ENCODE results near the gene IQGAP3.
"Not testable (repeated sequence)": the region's sequence is repeated elsewhere in the genome, so short reads cannot be mapped to it uniquely, and the experiment has no call there.

The IQGAP3 gene

GRCh38 chr1:156592910-156593660, 20.7 kb upstream of the IQGAP3 start:
- 95 to 98% methylated on average over 7 of the region's 8 CpGs for WGBS, 2 experiments (ENCODE audit: insufficient coverage in 2 of 2)
- Histone ChIP-seq H3K9me3 (ENCODE audit: control insufficient read depth, low read length) (no peaks in the 10 kb centered on the region), H3K4me3 (ENCODE audit: extremely low read depth, insufficient read depth, low read length, poor library complexity, severe bottlenecking) (no peak overlapping the region), H3K36me3 (ENCODE audit: control insufficient read depth, insufficient read depth, low read length) (peaks cover 52% of the 10 kb centered on the region), H3K4me1 (ENCODE audit: control insufficient read depth, insufficient read depth, low read length, poor library complexity, severe bottlenecking) (no peaks in the 10 kb centered on the region), H3K27ac (ENCODE audit: low read depth, low read length, severe bottlenecking) (peak overlapping the region; percentile 7)

- Histone ChIP-seq H3K9me3 (ENCODE audit: control insufficient read depth, low read length) (no peaks in the 10 kb centered on the region), H3K4me1 (ENCODE audit: control insufficient read depth, insufficient read depth, low read length, poor library complexity, severe bottlenecking) (no peaks in the 10 kb centered on the region), H3K27ac (ENCODE audit: low read depth, low read length, severe bottlenecking) (peak overlapping the region; percentile 36), H3K4me3 (ENCODE audit: extremely low read depth, insufficient read depth, low read length, poor library complexity, severe bottlenecking) (peak overlapping the region; percentile 69), H3K36me3 (ENCODE audit: control insufficient read depth, insufficient read depth, low read length) (peaks cover 44% of the 10 kb centered on the region)
- 66 to 70% methylated on average over 9 to 12 of the region's 16 CpGs for WGBS, 2 experiments (ENCODE audit: insufficient coverage in 2 of 2)
Measured at GRCh38 chr1:156592158-156592909, 20.0 kb upstream of the IQGAP3 start.

- Histone ChIP-seq H3K4me3 (ENCODE audit: extremely low read depth, insufficient read depth, low read length, poor library complexity, severe bottlenecking) (peak within 1 kb of the TSS; percentile 69), H3K36me3 (ENCODE audit: control insufficient read depth, insufficient read depth, low read length) (peaks cover 38% of the 10 kb centered on the region), H3K4me1 (ENCODE audit: control insufficient read depth, insufficient read depth, low read length, poor library complexity, severe bottlenecking) (no peaks in the 10 kb centered on the region), H3K27ac (ENCODE audit: low read depth, low read length, severe bottlenecking) (peak within 1 kb of the TSS; percentile 49), H3K9me3 (ENCODE audit: control insufficient read depth, low read length) (no peaks in the 10 kb centered on the region)
- 1 to 3% methylated on average over 43 to 51 of the region's 60 CpGs for WGBS, 2 experiments (ENCODE audit: insufficient coverage in 2 of 2)
Measured at GRCh38 chr1:156591432-156592157, 19.2 kb upstream of the IQGAP3 start, which contains the start of gene NAXE. TSS of gene NAXE (plus strand) at chr1:156591776. CDS start at chr1:156591805, 29 bp downstream.

GRCh38 chr1:156591181-156591431, 18.7 kb upstream of the IQGAP3 start:
- peak overlapping the region; percentile 69 for H3K4me3 ChIP-seq (ENCODE audit: extremely low read depth, insufficient read depth, low read length, poor library complexity, severe bottlenecking)
- peaks cover 33% of the 10 kb centered on the region for H3K36me3 ChIP-seq (ENCODE audit: control insufficient read depth, insufficient read depth, low read length)
- WGBS, 2 experiments (ENCODE audit: insufficient coverage in 2 of 2) = 40 to 49% methylated on average over 3 to 5 of the region's 6 CpGs

GRCh38 chr1:156590326-156591180, 18.2 kb upstream of the IQGAP3 start:
- H3K27ac ChIP-seq (ENCODE audit: low read depth, low read length, severe bottlenecking) = no peak overlapping the region
- no peaks in the 10 kb centered on the region for H3K9me3 ChIP-seq (ENCODE audit: control insufficient read depth, low read length)
- 94 to 100% methylated on average over 5 to 6 of the region's 10 CpGs for WGBS, 2 experiments (ENCODE audit: insufficient coverage in 2 of 2)
- no peaks in the 10 kb centered on the region for H3K4me1 ChIP-seq (ENCODE audit: control insufficient read depth, insufficient read depth, low read length, poor library complexity, severe bottlenecking)
- H3K4me3 ChIP-seq (ENCODE audit: extremely low read depth, insufficient read depth, low read length, poor library complexity, severe bottlenecking) = peak overlapping the region; percentile 69
- H3K36me3 ChIP-seq (ENCODE audit: control insufficient read depth, insufficient read depth, low read length) = peaks cover 28% of the 10 kb centered on the region

More at GRCh38 chr1:156591181-156591431, 18.7 kb upstream of the IQGAP3 start:
- peak overlapping the region; percentile 49 for H3K27ac ChIP-seq (ENCODE audit: low read depth, low read length, severe bottlenecking)
- no peaks in the 10 kb centered on the region for H3K4me1 ChIP-seq (ENCODE audit: control insufficient read depth, insufficient read depth, low read length, poor library complexity, severe bottlenecking)
- H3K9me3 ChIP-seq (ENCODE audit: control insufficient read depth, low read length) = no peaks in the 10 kb centered on the region

GRCh38 chr1:156589546-156589945, 17.2 kb upstream of the IQGAP3 start:
- no peak overlapping the region for H3K27ac ChIP-seq (ENCODE audit: low read depth, low read length, severe bottlenecking)
- no peak overlapping the region for H3K4me3 ChIP-seq (ENCODE audit: extremely low read depth, insufficient read depth, low read length, poor library complexity, severe bottlenecking)
- peaks cover 19% of the 10 kb centered on the region for H3K36me3 ChIP-seq (ENCODE audit: control insufficient read depth, insufficient read depth, low read length)
- no peaks in the 10 kb centered on the region for H3K4me1 ChIP-seq (ENCODE audit: control insufficient read depth, insufficient read depth, low read length, poor library complexity, severe bottlenecking)
- no peaks in the 10 kb centered on the region for H3K9me3 ChIP-seq (ENCODE audit: control insufficient read depth, low read length)
- 67 to 80% methylated on average over 1 to 2 of the region's 5 CpGs for WGBS, 2 experiments (ENCODE audit: insufficient coverage in 2 of 2)

GRCh38 chr1:156587927-156588326, 15.6 kb upstream of the IQGAP3 start:
- not testable (repeated sequence) for H3K4me1 ChIP-seq (ENCODE audit: control insufficient read depth, insufficient read depth, low read length, poor library complexity, severe bottlenecking); H3K27ac ChIP-seq (ENCODE audit: low read depth, low read length, severe bottlenecking); H3K4me3 ChIP-seq (ENCODE audit: extremely low read depth, insufficient read depth, low read length, poor library complexity, severe bottlenecking); H3K9me3 ChIP-seq (ENCODE audit: control insufficient read depth, low read length); H3K36me3 ChIP-seq (ENCODE audit: control insufficient read depth, insufficient read depth, low read length)
- 89 to 96% methylated on average over 6 to 7 of the region's 8 CpGs for WGBS, 2 experiments (ENCODE audit: insufficient coverage in 2 of 2)

GRCh38 chr1:156586892-156587477, 14.6 kb upstream of the IQGAP3 start:
- H3K4me3 ChIP-seq (ENCODE audit: extremely low read depth, insufficient read depth, low read length, poor library complexity, severe bottlenecking) = no peak overlapping the region
- 83 to 100% methylated on average over 1 to 2 of the region's 3 CpGs for WGBS, 2 experiments (ENCODE audit: insufficient coverage in 2 of 2)
- H3K27ac ChIP-seq (ENCODE audit: low read depth, low read length, severe bottlenecking) = no peak overlapping the region
- H3K9me3 ChIP-seq (ENCODE audit: control insufficient read depth, low read length) = no peaks in the 10 kb centered on the region
- no peaks in the 10 kb centered on the region for H3K36me3 ChIP-seq (ENCODE audit: control insufficient read depth, insufficient read depth, low read length)
- H3K4me1 ChIP-seq (ENCODE audit: control insufficient read depth, insufficient read depth, low read length, poor library complexity, severe bottlenecking) = no peaks in the 10 kb centered on the region

- H3K4me3 ChIP-seq (ENCODE audit: extremely low read depth, insufficient read depth, low read length, poor library complexity, severe bottlenecking) = no peak overlapping the region
- 64 to 94% methylated on average over 2 to 3 of the region's 4 CpGs for WGBS, 2 experiments (ENCODE audit: insufficient coverage in 2 of 2)
Measured at GRCh38 chr1:156586323-156586722, 14.0 kb upstream of the IQGAP3 start.

GRCh38 chr1:156584813-156585212, 12.4 kb upstream of the IQGAP3 start:
- 38 to 63% methylated on average over 6 of the region's 11 CpGs for WGBS, 2 experiments (ENCODE audit: insufficient coverage in 2 of 2)
- Histone ChIP-seq H3K4me1 (ENCODE audit: control insufficient read depth, insufficient read depth, low read length, poor library complexity, severe bottlenecking) (no peaks in the 10 kb centered on the region), H3K27ac (ENCODE audit: low read depth, low read length, severe bottlenecking) (no peak overlapping the region), H3K36me3 (ENCODE audit: control insufficient read depth, insufficient read depth, low read length) (no peaks in the 10 kb centered on the region), H3K4me3 (ENCODE audit: extremely low read depth, insufficient read depth, low read length, poor library complexity, severe bottlenecking) (no peak overlapping the region), H3K9me3 (ENCODE audit: control insufficient read depth, low read length) (no peaks in the 10 kb centered on the region)

More at GRCh38 chr1:156586323-156586722, 14.0 kb upstream of the IQGAP3 start:
- no peaks in the 10 kb centered on the region for H3K9me3 ChIP-seq (ENCODE audit: control insufficient read depth, low read length)
- no peaks in the 10 kb centered on the region for H3K36me3 ChIP-seq (ENCODE audit: control insufficient read depth, insufficient read depth, low read length)
- no peaks in the 10 kb centered on the region for H3K4me1 ChIP-seq (ENCODE audit: control insufficient read depth, insufficient read depth, low read length, poor library complexity, severe bottlenecking)
- H3K27ac ChIP-seq (ENCODE audit: low read depth, low read length, severe bottlenecking) = no peak overlapping the region
